Measurements from ENCODE around the gene MRPS5.

MRPS5 gene

DNA sequence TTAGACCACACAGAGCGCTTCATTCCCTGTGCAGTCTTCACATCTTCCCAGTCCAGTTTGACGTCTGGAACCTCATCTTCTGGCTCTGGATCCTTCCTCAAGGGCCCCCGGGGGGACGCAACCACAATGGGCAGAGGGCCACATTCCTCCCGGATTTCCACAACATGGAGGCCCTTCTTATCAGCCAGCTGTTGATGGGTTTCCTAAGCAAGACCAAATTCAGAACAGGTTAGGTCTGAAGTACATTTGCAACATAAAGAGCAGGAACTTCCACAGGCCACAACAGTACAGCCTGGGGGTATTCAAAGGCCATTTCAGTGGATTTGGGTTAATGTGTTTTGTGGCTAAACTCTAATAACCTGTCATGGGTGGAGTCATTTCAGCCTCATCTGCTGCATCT, 34.2 kb downstream of the MRPS5 start:
- no peak for DNase-seq

DNA sequence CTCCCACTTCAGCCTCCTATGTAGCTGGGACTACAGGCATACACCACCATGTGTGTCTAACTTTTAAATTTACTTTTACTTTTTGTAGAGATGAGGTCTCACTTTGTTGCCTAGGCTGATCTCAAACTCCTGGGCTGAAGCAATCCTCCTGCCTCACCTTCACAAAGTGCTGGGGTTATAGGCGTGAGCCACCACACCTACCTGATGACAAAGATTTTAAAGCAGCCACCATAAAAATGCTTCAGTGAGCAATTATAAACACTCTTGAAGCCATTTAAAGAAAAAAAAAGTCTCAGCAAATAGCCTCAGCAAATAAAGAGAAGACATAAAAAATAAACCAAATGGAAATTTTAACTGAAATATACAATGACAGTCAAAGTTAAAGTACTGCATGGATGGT, 35.6 kb downstream of the MRPS5 start:
- DNase-seq: no peak

DNA sequence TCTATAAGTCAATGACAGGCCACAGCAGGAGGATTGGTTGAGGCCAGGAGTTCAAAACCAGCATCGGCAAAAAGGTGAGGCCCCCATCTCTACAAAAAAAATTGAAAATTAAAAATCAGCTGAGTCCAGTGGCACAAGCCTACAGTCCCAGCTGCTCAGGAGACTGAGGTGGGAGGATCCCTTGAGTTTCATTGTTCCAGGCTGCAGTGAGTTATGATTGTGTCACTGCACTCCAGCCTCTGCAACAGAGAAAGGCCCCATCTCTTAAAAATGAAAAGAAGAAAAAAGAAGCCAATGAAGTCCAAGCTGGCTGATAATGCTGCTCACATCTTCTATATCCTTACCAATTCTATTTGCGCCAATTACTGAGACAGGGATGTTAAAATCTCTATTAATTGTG, 39.1 kb downstream of the MRPS5 start:
- DNase-seq: no peak

DNA sequence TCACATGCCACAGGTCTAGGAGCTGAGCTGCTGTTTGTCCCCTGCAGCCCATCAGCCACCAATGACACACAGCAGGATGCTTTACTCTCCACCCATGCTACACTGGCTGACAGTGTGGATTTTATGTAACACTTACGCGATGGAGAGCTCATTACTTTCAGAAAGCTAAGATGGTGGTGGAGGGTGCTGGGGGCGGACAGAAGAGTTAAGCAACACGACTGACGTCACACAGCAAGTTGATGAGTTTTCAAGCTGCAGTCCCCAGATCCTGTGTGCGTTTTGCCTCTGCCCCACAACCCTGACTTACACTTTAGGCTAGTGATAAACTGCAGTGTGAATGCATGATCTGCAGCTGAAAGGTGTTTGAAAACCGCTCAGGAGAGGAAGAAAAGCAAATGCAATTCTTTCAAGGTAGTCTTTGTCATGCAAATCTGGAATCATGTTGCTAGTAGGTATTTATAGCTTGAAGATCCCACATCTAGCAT, 42.4 kb downstream of the MRPS5 start:
- no peak for DNase-seq

DNA sequence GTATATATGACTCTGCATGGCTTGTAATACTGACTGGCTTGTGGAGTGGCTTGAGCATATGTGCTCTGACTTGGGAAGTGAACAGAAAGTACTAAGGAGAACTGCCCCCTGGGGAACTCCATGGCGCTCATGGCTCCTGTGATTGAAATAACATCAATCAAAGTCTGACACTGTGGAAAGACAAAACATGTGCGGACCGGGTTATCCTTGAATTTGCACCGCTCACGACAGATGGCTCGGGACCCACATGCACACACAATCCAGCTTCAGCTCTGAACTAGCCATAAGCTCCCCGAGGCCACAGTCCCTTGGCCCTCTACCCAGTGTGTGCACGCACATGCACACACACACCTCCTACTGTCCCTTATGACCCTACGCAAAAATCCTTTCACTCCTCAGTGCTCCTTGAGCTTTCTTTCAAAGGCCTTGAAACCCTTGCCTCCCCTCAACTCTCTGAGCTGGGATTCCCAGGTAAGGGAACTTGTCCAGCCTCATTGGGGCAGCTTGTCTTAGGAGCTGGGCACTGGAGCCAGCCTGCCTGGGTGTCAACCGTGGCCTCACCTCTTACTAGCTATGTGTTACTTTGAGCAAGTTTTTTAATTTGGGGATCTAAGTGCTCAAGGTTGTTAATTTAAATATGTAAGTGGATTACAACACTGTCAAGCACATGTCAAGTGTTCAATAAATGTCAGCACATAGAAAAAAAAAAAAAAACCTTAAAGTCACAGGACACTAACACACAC, 43.6 kb downstream of the MRPS5 start:
- no peak for DNase-seq

DNA sequence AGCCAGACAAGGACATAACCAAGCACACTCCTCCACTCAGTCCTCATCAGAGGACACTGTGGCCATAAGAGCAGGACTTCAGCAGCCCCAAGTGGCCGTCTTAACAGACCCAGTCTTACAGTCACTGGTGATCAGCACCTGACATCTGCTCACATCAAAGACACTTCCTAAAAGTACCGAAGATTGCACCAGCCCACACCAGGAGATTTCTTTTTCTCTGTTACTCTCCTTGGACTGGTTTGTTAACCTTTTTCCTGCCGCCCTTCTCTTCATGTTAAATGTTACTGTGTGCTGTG, 44.1 kb downstream of the MRPS5 start:
- DNase-seq: no peak

DNA sequence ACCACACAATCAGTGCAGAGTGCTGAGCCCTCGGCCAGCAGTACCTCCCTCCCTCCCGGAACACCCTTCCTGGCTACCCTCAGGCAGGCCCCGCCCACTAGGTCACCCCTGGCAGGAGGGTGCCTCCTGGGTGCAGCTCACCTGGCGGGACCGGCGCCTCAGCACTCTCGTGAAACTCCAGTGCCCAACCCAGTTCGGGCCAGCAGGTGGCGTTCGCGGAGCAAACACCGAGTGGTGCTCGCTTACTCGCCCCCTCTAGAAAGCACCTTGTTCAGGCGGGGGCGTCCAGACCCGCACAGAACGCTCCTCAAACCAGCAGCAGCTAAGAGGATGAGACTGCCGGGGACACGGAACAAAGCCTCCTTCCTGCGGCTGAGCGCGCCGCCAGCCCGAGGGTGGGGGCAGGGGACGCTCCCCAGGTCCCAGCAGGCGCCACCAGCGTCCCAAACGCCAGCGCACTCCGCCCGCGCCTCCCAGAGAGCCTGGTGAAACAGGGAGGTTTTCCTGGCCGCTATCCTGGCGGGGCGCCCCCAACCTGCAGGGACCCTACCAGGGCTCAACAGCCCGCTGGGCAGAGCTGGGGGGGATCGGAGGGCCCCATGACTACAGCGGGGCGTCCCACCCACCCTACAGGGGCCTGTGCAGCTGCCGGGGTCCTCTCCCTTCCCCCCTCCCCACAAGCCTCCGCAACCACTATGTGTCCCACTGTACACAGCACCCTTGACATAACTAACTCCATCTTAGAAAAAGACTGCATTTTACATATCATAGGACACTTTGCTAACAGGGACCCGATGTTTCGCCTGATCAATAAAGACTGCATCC, 44.7 kb downstream of the MRPS5 start:
- peak; percentile 32 for DNase-seq

DNA sequence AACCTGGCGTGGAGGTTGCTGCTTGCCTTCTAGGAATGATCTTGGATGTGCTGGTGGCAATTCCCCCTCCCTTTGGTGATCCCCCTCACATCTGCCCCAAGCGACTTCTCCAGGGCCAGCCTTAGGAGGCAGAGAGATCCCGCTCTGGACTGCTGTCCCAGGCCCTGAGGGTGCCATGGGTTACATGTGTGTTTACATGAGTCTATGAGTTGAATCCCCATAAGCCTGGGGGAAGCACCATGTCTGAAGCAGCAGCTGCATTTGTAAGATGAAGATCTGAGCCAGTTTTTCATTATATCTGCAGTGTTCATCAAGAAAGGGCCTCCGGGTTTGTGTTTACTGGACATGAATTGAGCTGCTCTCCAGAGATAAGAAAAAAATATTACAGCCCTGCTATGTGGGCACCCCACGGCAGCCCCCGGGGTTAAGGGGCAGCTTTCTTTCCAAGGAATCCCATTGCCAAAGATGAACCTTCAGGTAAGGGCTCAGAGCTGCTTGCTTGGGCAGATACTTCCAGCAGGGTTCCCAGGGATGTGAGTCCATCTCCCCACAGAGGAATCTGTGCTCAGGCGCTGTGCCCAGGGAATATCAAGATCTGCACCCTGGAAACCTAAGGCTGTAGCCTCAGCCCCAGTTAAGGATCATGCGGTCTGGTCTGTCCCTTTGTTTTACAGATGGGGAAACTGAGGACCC, 46.0 kb downstream of the MRPS5 start:
- no peak for DNase-seq

DNA sequence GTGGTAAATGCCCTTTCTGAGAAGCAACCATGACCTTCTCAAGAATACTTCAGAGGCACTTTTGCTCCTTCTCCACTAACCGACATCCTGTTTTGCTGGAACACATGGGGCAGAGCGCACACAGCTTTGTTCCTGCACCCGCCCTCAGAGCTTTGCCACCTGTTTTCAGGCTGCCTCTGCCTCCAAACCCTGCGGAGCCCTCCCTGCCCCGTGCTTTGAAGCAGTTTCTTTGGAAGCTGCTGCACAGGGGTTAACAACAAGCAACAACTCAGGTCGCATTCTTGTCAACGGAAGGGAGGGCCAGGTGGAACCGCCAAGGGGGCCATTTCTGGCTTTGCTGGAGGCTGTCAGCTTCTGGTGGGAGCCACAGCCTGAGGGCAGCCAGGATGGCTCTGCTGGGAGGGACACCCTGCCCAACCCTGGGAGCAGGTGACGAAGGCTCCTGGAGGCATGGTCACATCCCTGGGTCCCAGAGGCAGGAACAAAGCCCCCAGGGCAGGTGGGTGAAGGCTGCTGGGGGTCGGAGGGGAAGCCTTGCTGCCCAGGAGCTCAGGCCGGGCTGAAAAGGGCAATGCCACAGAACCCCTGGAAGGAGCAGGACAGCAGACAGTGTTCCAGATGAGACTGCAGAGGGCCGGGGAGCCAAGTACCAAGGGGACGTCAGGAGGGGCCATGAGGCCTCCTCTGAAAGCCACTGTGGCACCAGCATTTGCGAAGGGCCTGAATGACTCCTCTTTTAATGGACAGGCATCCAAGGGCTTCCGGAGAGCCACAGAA, 46.8 kb downstream of the MRPS5 start:
- no peak for DNase-seq

DNA sequence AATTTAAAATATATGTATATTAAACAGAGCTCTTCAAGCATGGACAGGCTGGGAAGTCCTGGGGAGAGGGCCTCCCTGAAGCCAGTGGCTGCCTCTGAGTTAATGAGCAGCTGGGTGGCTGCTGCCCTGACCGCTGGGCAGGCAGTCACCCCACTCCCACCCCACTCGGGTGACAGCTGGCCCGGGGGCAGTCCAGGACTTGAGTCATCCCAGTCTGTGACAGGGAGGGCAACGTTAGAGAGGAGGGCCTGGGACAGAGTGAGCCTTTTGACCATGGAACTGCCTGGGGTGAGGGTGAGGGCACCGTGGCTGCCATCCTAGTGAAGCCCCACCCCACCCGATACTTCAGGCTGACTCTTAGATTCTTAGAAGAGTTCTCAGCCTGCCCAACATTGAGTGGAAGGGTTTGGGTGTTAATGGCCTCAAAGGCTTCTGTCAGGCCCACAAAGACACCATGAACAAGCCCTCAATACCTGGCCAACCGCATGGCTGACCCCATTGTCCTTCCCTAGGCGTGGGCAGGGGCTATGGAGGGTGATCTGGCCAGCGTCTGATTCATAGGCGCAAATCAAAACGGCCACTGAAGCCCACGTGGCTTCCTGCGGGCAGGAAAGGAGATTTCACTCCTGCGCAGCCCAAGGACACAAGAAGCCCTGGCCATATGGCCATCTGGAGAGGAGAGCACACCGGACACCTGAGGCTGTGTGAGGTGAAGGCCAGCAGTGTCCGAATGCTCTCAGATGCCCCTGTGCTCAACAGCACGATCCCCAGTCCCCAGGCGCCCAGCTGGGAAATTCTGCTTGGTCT, 47.5 kb downstream of the MRPS5 start:
- no peak for DNase-seq

DNA sequence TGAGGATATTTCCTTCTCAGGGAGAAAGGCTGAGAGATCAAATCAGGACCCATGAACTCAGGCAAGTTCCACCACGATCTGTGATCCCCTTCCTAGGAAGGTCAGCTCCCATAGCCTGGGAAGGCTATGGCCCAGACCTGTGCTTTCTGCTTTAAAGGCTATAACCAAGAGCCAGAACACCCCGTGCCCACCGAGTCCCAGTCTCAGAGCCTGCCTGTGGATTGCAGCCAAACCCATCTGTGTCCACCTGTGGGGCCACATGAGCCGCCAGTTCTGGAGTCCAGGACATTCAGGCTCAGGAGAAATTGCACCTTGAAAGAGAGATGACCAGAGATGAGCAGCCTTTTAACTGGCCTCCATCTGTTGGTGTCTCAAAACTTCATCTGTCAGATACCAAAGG, 49.2 kb downstream of the MRPS5 start:
- DNase-seq: no peak

DNA sequence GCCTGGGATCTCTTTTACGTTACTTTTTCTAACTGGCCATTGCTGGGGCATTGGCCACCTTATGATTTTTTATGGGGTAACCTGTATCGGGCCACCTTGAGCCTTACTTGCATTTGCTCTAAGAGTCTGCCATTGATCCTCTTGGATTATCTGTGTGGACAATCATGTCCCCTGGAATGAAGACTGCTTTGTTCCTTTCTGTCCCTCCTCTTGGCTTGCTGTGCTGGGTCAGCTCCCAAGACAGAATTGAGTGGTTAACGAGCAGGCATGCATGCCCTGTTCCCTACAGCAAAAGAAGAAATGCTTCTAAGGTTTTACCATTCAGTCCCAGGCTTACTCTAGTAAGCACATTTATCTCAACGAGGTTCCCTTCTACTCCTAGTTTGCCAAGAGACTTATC, 49.8 kb downstream of the MRPS5 start:
- DNase-seq: no peak

DNA sequence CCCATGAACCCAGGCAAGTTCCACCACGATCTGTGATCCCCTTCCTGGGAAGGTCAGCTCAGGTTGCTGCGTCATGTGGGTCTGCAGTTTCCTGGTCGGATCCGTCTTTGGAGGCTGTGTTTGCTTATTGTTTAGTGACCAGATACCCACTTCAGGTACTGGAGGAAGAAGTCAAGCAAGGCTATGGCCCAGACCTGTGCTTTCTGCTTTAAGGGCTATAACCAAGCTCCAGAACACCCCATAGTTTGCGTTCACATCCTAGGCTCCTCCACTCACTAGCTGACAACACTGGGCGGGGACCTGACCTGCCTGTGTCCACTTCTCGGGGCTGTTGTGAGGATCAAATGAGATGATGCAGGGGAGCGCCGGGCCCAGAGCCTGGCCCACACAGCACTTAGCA, 52.1 kb downstream of the MRPS5 start:
- DNase-seq: no peak

DNA sequence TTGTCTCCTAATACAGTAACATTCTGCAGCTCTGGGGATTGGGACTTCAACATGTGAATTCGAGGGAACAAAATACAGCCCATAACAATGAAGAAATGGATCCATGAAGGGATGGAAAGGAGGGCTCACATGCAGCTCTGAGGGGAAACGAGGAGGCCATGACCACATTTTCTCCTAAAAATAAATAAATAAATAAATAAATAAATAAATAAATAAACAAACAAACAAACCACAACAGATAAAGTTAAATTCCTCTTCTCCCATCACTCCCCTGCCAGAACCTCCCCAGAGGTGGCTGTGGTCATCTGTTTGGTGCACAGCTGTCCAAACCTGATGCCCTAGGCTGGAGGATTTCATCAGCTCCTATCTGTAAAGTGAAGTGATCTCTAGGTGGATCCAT, 53.4 kb downstream of the MRPS5 start:
- no peak for DNase-seq

DNA sequence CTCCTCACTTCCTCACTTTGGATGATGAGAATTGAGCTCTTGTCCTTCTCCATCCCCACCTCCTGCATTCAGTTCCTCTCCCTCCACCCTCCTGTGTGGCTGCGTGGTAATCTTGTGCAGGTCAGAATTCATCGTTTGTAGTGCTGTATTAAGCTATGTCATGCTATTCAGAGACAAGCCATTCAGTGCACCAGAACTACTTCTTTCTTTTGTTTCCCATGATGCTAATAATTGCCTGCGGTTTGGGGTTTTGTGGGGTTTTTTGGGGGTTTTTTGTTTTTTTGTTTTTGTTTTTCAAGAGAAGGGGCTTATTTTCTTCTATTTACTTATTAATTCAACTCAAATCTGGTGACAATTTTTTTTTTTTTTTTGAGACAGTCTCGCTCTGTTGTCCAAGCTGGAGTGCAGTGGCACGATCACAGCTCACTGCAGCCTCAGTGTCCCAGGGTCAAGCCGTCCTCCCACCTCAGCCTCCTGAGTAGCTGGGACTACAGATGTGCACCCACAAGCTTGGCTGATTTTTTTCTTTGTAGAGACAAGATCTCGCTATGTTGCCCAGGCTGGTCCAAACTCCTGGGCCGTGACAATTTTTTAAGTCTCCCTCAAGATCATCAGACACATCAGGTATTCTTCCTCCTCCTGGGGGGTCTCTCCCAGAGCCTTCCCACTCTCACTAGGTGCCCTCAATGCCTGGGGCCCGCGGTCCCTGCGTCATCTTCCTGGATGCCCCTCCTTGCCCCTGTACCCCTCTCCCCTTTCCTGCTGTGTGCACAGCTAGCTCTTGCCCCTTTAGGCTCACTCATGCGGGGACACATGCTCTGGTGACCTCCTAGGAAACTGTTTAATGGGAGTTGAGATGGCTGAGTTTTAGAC, 58.3 kb downstream of the MRPS5 start:
- DNase-seq: no peak

DNA sequence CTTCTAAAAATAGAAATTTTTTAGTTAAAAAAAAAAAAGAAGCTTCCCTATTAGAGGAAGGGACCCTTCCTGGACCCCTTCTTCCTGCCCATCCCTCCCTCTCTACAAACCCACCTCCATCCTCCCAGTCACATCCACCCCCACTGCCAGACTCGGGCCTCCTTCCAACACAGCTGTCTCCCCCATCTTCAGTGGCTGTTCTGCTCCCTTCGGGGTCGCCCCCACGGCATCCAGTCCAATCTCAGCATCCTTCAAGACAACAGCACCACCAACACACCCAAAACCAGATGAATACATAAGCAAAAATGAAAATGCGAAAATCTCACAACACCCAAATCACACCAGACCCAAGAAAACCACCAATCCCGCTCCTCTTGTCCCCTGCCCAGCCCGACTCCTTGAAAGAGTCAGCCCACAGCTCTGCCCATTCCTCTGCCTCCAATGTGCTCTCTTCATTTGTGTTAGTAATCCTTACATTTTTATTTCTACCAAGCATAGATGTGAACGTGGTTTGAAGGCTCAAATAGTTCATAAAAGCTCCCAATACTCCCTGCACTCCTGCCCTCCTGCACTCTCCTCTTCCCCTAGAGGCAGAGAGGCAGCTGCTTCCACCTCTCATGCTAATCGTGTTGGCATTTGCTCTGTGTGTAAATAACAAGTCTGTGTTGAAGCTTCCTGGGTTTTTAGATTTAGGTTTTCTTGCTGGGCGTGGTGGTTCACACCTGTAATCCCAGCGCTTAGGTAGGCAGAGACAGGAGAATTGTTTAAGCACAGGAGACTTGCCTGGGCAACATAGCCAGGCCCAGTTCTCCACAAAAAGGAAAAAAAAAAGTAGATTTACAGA, 59.1 kb downstream of the MRPS5 start:
- no peak for DNase-seq

DNA sequence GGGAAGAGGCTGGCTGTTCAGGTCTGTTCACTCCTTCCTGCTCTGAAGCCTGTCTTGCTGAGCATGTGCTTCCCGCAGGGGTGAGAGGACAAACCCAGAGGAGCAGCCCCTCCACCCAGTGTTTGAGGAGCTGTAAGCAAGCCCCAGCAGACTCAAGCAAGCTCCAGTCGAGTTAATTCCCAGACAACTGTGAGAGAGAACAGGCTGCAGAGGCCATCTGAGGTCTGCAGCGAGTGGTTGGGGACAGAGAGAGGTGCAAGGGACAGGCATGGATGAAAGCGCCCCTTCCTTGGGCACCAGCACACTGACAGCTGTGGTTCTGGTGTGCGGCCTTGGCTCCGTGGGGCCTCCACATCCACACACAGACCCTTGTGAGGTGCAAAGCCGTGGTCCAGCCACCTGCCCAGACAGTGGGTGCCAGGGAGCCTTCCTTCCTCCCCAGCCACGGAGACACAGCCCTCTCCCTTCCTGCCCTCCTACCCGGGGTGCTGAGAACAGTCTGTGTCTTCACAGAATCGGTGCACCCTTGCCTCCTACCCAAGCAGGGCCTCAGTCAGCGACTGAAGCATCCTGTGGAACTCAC, 59.9 kb downstream of the MRPS5 start:
- no peak for DNase-seq

DNA sequence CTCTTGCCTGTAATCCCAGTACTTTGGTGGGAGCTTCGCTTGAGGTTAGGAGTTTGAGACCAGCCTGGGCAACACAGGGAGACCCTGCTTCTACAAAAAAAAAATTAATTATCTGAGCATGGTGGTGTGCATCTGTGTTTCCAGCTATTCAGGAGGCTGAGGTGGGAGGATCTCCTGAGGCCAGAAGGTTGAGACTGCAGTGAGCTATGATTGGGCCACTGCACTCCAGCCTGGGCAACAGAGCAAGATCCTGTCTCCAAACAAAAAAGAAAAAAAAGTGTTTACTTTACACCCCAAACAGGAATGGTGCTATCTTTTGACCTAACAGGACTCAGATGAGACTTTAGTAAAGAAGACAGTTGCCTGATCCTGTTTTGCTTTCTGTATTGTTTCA, 60.5 kb downstream of the MRPS5 start:
- no peak for DNase-seq

DNA sequence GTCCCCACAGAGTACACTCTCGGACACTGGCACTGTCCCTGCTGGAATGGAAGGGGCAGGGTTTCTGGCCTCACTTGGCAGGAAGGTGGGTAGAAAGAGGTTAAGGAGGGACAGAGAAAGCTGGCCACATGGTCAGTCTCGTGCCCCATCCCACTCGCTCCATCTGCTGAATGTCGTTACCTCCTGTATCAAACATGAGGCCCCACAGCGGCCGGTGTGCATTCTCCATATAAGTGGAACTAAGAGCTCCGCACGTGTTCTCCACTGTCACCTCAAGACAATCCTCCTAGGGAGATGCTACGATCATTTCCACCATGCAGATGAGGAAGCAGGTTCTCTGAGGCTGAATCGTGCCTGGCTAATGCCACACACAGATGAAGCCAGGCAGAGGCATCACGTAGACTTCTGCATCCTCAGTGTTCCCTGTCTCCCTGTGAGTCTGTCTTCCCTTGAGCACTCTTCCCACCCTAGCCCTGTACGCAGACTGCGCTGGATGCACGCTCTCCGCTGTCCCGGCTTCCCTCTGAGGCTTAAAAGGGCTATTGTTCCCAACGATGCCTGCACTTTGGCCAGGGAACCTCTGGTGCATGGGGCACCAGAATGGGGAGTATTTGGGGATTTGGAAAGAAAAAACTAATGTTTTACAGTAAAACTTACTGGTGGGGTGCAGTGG, 61.0 kb downstream of the MRPS5 start:
- DNase-seq: no peak
